Esophagus muscularis mucosa (tissue), 4 donors: ENCODE data around the gene MAPK12. TPM values are rescaled to one million over a fixed set of nuclear protein-coding genes. Genes with fewer than 3 reads are reported as not detected.
"Not testable (repeated sequence)": the region's sequence is repeated elsewhere in the genome, so short reads cannot be mapped to it uniquely, and the experiment has no call there.

Experiments used
- DNase-seq: peaks from one replicate; pipeline ENCODE4 v3.0.0-alpha.2; 2017; ENCODE audit errors: extremely low spot score
- H3K27ac ChIP-seq, 4 donors: fragments of 200-600 bp; sonication (generic); replicated peaks in 1 of 4; 1 replicate in 3 of 4; 2 replicates in 1 of 4; pipeline ENCODE4 v1.5.1; 2016 to 2019; ENCODE audit warnings: mild to moderate bottlenecking in 1 of 4
- H3K27me3 ChIP-seq, 4 donors: fragments of 200-600 bp; sonication (generic); one replicate each; pipeline versions ENCODE4 v1.5.1 to v1.6.0; 2016 to 2019
- H3K36me3 ChIP-seq, 4 donors: fragments of 200-600 bp; sonication (generic); one replicate each; pipeline ENCODE4 v1.5.1; 2016 to 2019
- H3K4me1 ChIP-seq, 4 donors: fragments of 200-600 bp; sonication (generic); one replicate each; pipeline ENCODE4 v1.5.1; 2016 to 2019
- H3K4me3 ChIP-seq, 4 donors: fragments of 200-600 bp; sonication (generic); 1 replicate in 2 of 4; 2 replicates in 2 of 4; pipeline ENCODE4 v1.5.1; 2016 to 2019; ENCODE audit warnings: mild to moderate bottlenecking in 4 of 4, moderate library complexity in 1 of 4
- H3K9me3 ChIP-seq, 4 donors: fragments of 200-600 bp; sonication (generic); 1 replicate in 3 of 4; 2 replicates in 1 of 4; pipeline ENCODE4 v1.5.1; 2016 to 2019
- EP300 ChIP-seq: sonication (generic); formaldehyde crosslinking; IDR thresholded peaks from one replicate; pipeline ENCODE4 v1.6.1; 2017; ENCODE audit warnings: antibody characterized with exemption
- POLR2A ChIP-seq: fragments of 450-650 bp; IDR thresholded peaks from one replicate; pipeline ENCODE4 v1.6.1; 2017; ENCODE audit warnings: antibody characterized with exemption, moderate library complexity, mild to moderate bottlenecking, low read depth
- POLR2AphosphoS5 ChIP-seq, 2 donors: sonication (generic); formaldehyde crosslinking; IDR thresholded peaks; one replicate each; pipeline ENCODE4 v1.6.1; 2017; ENCODE audit warnings: antibody characterized with exemption in 2 of 2
- WGBS: methylation state at CpG from one replicate; pipeline ENCODE4 v1.1.5; 2018; 5-methylcytosine and 5-hydroxymethylcytosine counted together
- intact Hi-C: fragments of 100-400 bp; cut with DNase I; formaldehyde crosslinking; loops from one replicate; pipeline ENCODE4 v1.15.1; 2023
- total RNA-seq, 4 donors: library from RNA; depleted of rRNA; stranded (reverse); fragments of >200 nt; gene quantifications; one replicate each; pipeline versions ENCODE4 v1.1.0 to v1.2.1, GENCODE V29; 2016
- TF ChIP-seq, protein P1 (sequence below), 3 experiments: fragments of 200-600 bp in 2 of 3; fragments of 450-650 bp in 1 of 3; sonication (generic) in 2 of 3; IDR thresholded peaks; one replicate each; pipeline ENCODE4 v1.5.1; 2017 to 2019; ENCODE audit warnings: antibody characterized with exemption in 3 of 3, mild to moderate bottlenecking in 2 of 3, moderate library complexity in 1 of 3

The MAPK12 gene
- total RNA-seq, 4 donors from 2014 or later = 5.8 to 22.9 (median 16.1) TPM

DNA sequence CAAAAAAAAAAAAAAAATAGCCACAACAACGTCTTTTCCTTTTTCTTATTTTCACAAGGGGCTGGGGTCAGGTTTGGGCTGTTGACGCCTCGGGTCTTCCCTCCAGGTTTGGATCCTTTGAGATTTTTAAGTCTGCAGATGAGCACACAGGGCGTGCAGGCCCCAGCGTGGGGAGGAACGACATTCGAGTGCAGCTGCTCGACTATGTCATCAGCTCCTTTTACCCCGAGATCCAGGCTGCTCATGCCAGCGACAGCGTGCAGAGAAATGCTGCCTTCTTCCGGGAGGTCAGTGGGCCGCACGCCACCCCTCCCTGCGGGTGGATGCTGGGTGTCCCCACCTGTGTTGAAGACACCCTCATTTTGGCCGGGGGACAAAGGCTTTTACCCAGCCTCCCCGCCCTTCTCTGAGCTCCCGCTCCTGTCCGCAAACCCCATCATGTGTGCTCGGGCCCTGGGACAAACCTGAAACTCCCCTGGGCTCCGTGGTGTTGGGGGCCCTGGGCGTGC, 53.0 kb downstream of the MAPK12 start:
- peaks cover 17 to 50% (median 35%) of the 10 kb centered on the region in 4 donors for H3K4me1 ChIP-seq
- no peak overlapping the region for H3K4me3 ChIP-seq
- no peak overlapping the region for H3K27ac ChIP-seq
- intact Hi-C loops = loop anchor here (2.0 kb wide), 1 partner anchor 60 kb away; no protein-coding TSS in a partner anchor
- peaks cover 19 to 76% (median 74%) of the 10 kb centered on the region in 4 donors for H3K36me3 ChIP-seq
- TF ChIP-seq POLR2AphosphoS5 (IDR thresholded peaks at IDR 0.05) = no peak
- WGBS = 85% methylated on average over 22 of the region's 22 CpGs
- DNase-seq = no peak
- H3K27me3 ChIP-seq = no peaks in the 10 kb centered on the region
- H3K9me3 ChIP-seq = no peaks in the 10 kb centered on the region

- H3K36me3 ChIP-seq = peaks cover 18 to 73% (median 68%) of the 10 kb centered on the region in 4 donors
Observed at GRCh38 chr22:50207383-50208140, 53.9 kb downstream of the MAPK12 start.

DNA sequence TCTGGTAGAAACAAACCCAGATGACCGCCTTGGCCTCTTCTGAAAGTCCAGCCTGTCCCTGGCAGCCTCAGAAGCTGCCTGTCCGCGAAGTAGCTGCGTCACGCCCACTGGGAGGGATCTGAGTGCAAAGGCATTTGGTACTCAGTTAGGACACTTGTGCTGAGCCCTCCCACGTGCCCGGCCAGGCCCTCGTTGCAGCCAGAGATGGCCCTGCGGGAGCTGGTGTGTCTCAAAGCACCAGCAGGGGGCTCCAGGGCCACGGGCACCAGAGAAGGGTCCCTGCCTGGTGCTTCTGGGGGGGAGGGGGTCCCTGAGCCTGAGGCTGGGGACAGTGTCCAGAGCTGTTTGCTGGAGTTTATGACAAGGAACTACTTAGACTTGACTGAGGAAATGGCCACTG, 54.9 kb downstream of the MAPK12 start:
- DNase-seq = no peak
- no peaks in the 10 kb centered on the region for H3K27me3 ChIP-seq
- no peak for TF ChIP-seq POLR2A
- TF ChIP-seq POLR2AphosphoS5 (IDR thresholded peaks at IDR 0.05) = peak; percentile 12 to 52
- no peak for TF ChIP-seq EP300
- TF ChIP-seq, protein P1, sequence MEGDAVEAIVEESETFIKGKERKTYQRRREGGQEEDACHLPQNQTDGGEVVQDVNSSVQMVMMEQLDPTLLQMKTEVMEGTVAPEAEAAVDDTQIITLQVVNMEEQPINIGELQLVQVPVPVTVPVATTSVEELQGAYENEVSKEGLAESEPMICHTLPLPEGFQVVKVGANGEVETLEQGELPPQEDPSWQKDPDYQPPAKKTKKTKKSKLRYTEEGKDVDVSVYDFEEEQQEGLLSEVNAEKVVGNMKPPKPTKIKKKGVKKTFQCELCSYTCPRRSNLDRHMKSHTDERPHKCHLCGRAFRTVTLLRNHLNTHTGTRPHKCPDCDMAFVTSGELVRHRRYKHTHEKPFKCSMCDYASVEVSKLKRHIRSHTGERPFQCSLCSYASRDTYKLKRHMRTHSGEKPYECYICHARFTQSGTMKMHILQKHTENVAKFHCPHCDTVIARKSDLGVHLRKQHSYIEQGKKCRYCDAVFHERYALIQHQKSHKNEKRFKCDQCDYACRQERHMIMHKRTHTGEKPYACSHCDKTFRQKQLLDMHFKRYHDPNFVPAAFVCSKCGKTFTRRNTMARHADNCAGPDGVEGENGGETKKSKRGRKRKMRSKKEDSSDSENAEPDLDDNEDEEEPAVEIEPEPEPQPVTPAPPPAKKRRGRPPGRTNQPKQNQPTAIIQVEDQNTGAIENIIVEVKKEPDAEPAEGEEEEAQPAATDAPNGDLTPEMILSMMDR (IDR thresholded peaks at IDR 0.05) = peak in 2 of 3 experiments; percentile 11 to 49
- H3K4me1 ChIP-seq = peaks cover 28 to 61% (median 50%) of the 10 kb centered on the region in 4 donors
- H3K27ac ChIP-seq = peak overlapping the region; percentile 24 to 59 (median 50)
- no peaks in the 10 kb centered on the region for H3K9me3 ChIP-seq
- peaks cover 14 to 63% (median 58%) of the 10 kb centered on the region in 4 donors for H3K36me3 ChIP-seq
- no peak overlapping the region for H3K4me3 ChIP-seq
- WGBS = 100% methylated on average over 2 of the region's 10 CpGs
- intact Hi-C loops = no loop called here

More at GRCh38 chr22:50207383-50208140, 53.9 kb downstream of the MAPK12 start:
- TF ChIP-seq POLR2AphosphoS5 (IDR thresholded peaks at IDR 0.05) = no peak
- TF ChIP-seq, protein P1 (IDR thresholded peaks at IDR 0.05) = no peak
- TF ChIP-seq EP300 = no peak
- TF ChIP-seq POLR2A = no peak
- WGBS = 74% methylated on average over 11 of the region's 23 CpGs
- no peaks in the 10 kb centered on the region for H3K9me3 ChIP-seq
- peaks cover 19 to 52% (median 40%) of the 10 kb centered on the region in 4 donors for H3K4me1 ChIP-seq
- H3K27ac ChIP-seq = no peak overlapping the region
- no peak for DNase-seq
- intact Hi-C loops = loop anchor here (2.0 kb wide), 1 partner anchor 59 kb away; no protein-coding TSS in a partner anchor
- no peaks in the 10 kb centered on the region for H3K27me3 ChIP-seq
- H3K4me3 ChIP-seq = no peak overlapping the region

DNA sequence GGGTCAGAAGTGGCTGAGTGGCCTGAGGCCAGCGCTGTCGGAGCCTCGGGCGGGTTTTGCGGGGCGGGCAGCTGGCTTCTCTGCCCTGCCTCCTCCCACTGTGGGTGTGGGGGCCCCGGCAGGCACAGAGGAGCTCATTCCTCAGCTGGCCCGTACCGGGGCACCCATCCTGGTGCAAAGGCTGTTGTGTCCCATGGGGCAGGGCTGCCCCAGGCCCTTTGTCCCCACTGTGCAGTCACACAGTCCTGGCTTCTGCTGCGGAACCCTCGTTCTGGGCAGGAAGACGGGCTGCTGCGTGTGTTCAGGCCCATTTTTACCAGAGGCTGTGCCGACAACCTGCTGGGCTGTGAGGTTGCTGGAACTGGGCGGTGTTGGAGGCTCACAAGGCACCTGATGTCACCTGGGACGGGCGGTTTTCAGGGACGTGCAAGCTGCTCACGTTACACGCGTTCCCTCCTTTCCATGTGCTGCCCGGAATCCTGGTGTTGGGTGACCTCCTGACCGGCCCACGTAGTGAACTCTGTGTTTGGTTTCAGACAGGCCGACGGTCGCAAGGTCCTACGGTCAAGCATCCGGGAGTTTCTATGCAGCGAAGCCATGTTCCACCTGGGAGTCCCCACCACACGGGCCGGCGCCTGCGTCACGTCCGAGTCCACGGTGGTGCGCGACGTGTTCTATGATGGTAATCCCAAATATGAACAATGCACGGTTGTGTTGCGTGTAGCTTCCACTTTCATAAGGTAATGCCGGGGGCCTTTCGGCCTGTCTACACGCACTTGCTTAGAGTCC, 55.5 kb downstream of the MAPK12 start:
- H3K9me3 ChIP-seq = no peaks in the 10 kb centered on the region
- WGBS = 90% methylated on average over 31 of the region's 45 CpGs
- TF ChIP-seq, protein P1 (IDR thresholded peaks at IDR 0.05) = no peak
- no peak for TF ChIP-seq POLR2AphosphoS5 (IDR thresholded peaks at IDR 0.05)
- no peak for TF ChIP-seq POLR2A
- no peak for TF ChIP-seq EP300
- no peak for DNase-seq
- H3K4me1 ChIP-seq = peaks cover 28 to 65% (median 53%) of the 10 kb centered on the region in 4 donors
- peaks cover 12 to 57% (median 54%) of the 10 kb centered on the region in 4 donors for H3K36me3 ChIP-seq
- no peaks in the 10 kb centered on the region for H3K27me3 ChIP-seq
- H3K27ac ChIP-seq = peak overlapping the region; percentile 1 to 59 (median 50)
- intact Hi-C loops = no loop called here
- H3K4me3 ChIP-seq = no peak overlapping the region

GRCh38 chr22:50204998-50205397, 56.5 kb downstream of the MAPK12 start:
- DNase-seq, intact Hi-C loops, H3K27ac ChIP-seq, H3K27me3 ChIP-seq, H3K4me3 ChIP-seq, H3K9me3 ChIP-seq: not testable (repeated sequence)
- H3K4me1 ChIP-seq = peaks cover 31 to 63% (median 56%) of the 10 kb centered on the region in 4 donors
- H3K36me3 ChIP-seq = peaks cover 6 to 47% (median 44%) of the 10 kb centered on the region in 4 donors
- 83% methylated on average over 9 of the region's 9 CpGs for WGBS
